VCaP (cell line): Measurements from ENCODE around the gene ATP1B1.

Experiments used
- H3K27ac ChIP-seq: fragments of 450-650 bp; 2 replicates; pipeline ENCODE4 v1.5.1; 2017
- TF ChIP-seq, protein P1 (sequence below): fragments of 450-650 bp; conservative IDR thresholded peaks from 2 replicates; pipeline ENCODE4 v1.5.1; 2017; ENCODE audit warnings: mild to moderate bottlenecking, moderate library complexity

The ATP1B1 gene

DNA sequence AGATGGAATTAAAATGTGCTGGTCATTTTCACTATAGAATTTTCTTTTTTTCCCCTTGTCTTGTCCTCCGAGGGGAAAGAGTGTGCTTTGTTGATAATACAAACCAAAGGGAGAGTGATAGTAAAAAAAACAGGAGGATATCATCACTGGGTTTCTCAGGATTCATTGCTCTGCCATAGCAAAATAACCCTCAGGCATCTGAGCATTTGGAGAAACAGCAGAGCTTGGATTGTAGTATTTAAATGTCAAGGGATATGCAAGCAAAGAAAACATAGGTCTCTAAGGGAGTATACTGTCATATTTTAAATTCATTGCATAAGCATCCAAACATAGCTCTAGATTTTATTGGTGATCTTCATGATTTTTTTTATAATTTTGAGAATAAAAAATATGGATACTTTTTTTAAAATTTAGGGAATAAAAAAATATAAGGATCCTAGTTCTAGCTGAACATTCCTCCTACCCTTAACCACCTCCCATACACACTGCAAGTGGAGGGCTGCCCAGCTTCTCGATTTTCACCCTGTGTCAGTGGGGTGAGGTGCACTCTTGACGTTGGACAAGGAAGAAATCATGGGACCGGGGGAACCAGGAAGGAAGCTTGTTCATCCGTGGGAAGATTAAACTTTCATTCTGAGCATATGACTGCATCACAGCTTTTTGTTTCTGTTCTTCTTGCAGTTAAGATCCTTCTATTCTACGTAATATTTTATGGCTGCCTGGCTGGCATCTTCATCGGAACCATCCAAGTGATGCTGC, 4.4 kb downstream of the ATP1B1 start:
- H3K27ac ChIP-seq = no peak overlapping the region
- TF ChIP-seq, protein P1, sequence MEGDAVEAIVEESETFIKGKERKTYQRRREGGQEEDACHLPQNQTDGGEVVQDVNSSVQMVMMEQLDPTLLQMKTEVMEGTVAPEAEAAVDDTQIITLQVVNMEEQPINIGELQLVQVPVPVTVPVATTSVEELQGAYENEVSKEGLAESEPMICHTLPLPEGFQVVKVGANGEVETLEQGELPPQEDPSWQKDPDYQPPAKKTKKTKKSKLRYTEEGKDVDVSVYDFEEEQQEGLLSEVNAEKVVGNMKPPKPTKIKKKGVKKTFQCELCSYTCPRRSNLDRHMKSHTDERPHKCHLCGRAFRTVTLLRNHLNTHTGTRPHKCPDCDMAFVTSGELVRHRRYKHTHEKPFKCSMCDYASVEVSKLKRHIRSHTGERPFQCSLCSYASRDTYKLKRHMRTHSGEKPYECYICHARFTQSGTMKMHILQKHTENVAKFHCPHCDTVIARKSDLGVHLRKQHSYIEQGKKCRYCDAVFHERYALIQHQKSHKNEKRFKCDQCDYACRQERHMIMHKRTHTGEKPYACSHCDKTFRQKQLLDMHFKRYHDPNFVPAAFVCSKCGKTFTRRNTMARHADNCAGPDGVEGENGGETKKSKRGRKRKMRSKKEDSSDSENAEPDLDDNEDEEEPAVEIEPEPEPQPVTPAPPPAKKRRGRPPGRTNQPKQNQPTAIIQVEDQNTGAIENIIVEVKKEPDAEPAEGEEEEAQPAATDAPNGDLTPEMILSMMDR = no peak

DNA sequence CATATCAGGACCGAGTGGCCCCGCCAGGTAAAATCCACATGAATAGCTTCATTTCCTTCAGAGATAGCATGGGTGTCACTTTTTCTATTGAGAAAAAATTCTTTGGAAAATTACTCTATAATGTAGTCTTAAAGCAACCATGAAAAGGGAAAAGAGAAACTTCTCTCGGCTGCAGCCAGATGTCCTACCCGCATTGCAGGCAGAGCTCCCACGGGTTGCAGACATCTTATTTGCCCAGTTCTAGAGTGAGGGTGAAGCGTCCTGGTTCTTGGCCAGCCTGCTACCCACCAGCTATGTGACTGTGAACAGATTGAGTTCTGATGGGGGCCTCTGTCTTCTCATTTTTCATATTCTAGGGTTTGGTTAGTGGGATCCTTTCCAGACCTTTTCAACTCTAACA, 5.0 kb downstream of the ATP1B1 start:
- TF ChIP-seq, protein P1 = no peak
- no peak overlapping the region for H3K27ac ChIP-seq

DNA sequence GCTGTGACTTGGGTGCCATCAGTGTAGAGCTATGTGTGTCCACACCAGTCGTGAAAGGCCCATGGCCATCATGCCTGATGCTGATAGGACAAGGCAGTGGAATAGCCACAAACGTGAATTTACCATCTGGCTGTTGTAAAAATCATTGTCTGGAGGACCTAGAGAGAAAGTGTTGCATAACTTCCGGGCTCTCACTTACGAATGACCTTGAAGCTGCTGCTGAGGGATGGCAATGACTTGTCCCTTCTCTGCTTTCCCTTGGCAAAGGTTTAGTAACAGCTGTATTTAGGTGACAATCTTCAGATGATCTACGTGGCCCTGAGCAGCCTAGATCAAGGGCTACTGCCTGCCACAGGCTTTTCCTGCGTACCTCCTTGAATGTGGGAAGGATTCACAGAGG, 5.8 kb downstream of the ATP1B1 start:
- TF ChIP-seq, protein P1 = no peak
- H3K27ac ChIP-seq = no peak overlapping the region

DNA sequence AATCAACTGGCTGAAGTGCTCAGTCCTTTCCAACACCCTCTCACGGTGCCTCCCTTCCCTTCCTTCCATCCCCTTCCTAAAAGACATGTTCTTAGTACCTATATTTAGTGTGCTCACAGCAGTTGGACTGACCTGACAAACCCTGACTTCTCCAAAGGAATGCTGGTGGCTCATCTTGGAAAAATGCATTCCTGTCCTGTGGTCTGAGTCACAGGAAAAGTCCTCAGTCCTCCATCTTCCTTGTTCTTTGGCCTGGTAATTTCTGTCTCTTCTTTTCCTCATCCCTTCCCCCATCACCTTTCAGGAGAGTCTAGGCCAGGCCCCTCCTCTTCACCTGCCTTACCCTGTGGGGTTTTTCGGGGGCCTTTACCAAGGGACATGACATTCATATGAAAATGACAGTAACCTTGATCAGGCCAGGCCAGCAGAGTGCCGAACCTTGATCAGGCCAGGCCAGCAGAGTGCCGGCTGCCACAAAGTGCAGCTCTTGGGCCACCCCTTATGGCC, 7.2 kb downstream of the ATP1B1 start:
- TF ChIP-seq, protein P1 = no peak
- no peak overlapping the region for H3K27ac ChIP-seq

DNA sequence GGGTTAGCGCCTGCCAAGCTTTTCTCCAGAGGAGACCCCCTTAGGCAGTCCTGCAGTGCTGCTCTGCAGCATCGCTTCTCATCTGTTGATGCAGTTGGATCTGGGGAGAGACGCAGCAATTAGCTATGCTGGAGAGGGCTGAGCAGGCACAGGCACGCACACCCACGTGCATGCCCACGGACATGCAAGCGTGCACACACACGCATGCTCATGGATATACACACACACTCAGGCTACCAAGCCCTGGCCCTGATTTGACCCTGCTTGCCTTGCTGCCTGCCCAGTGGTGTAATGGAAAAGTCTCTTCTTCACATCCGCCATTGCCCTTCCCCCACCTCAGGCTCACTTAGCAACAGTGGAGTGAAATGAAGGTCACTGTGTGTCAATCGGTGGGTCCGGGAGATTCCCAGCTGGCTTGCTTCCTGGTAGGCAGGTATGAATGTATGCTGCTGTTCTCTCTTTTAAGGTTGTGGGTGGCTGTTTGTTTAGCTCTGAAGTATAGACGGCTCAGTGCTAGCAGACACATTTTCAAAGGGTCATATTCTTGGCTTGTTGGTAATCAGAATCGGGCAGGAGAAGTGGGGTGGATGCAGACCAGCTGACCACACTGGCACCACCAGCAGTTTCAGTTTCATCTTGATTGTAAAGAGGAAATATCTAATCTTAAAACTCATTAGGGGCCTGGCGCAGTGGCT, 9.5 kb downstream of the ATP1B1 start:
- TF ChIP-seq, protein P1 = no peak

DNA sequence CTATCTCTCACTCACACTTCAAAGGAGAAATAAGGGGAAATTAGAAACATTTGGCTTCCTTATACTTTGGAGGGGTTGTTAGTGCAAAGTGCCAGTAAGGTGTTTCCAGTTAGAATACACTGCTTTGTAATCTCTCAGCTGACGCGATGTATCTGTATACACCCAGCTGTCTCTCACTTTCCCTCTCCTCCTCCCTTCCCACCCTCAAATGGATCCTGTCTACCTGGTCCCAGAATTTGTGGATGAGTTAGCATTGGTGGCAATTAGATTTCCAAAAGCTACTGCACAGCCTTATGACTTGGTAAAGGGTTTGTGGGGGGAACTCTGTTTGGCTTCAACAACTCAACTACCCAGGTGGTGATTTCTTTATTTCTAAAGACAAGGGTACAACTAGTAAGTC, 10.5 kb downstream of the ATP1B1 start:
- TF ChIP-seq, protein P1 = no peak
- H3K27ac ChIP-seq = no peak overlapping the region

More for the DNA sequence above, 9.5 kb downstream of the ATP1B1 start:
- H3K27ac ChIP-seq = no peak overlapping the region

DNA sequence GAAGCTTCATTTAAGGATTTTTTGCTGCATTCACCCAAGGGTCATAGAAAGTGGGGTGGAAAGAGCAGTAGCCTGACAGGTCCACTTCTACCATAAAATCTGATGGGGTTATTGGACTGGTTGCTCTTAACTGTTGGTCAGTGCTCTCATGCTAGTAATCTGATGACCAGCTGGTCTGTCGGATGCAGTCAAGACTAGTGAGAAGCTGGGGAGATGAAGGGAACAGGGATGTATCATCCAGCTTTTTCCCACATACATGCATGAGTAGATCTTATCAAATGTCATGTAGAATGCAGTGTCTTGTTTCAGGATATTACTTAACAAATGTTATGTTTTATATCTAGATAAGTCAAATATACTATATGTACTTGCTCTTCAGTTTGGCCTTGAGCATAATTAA, 11.1 kb downstream of the ATP1B1 start:
- TF ChIP-seq, protein P1 = no peak
- H3K27ac ChIP-seq = no peak overlapping the region
